ENCODE results near the gene PKP2. TPM values are rescaled to one million over a fixed set of nuclear protein-coding genes. Genes with fewer than 3 reads are reported as not detected.

PKP2 gene
- total and polyA plus RNA-seq, 2 donors (not counting 3 experiments of a cell fraction or from before 2014, with no cell fraction given), result 1.4 to 6.5 TPM

GRCh38 chr12:32809846-32810245, 86.7 kb downstream of the PKP2 start:
- no peak for FAIRE-seq
- Histone ChIP-seq H3K4me3 (replicated peaks in 1 of 3; ENCODE audit: insufficient read depth in 1 of 3, low read depth in 1 of 3, low read length in 3 of 3) (no peak overlapping the region), H4K20me1 (replicated peaks; ENCODE audit: control insufficient read depth, extremely low read depth, insufficient read depth, low read length) (no peaks in the 10 kb centered on the region), H3K4me1 (ENCODE audit: control insufficient read depth, extremely low read depth, insufficient read depth, low read length) (no peaks in the 10 kb centered on the region), H3K9ac (replicated peaks; ENCODE audit: extremely low read depth, insufficient read depth, low read length) (no peak overlapping the region), H3K27me3 (ENCODE audit: control insufficient read depth in 2 of 2, insufficient read depth in 2 of 2, low read length in 2 of 2) (no peaks in the 10 kb centered on the region), H3K79me2 (ENCODE audit: control insufficient read depth, insufficient read depth, low read length) (no peaks in the 10 kb centered on the region), H3K36me3 (ENCODE audit: control insufficient read depth in 2 of 2, extremely low read depth in 1 of 2, insufficient read depth in 2 of 2, low read length in 2 of 2) (no peaks in the 10 kb centered on the region), H3K4me2 (ENCODE audit: insufficient read depth, low read length) (no peak overlapping the region), H3K9me3 (replicated peaks; ENCODE audit: control insufficient read depth, insufficient read depth, low read length) (no peaks in the 10 kb centered on the region), H3K27ac (ENCODE audit: insufficient read depth, low read depth, low read length) (no peak overlapping the region), H2AFZ (ENCODE audit: low read depth, low read length) (no peak overlapping the region), H3K9me1 (replicated peaks; ENCODE audit: control insufficient read depth, extremely low read depth, insufficient read depth, low read length) (no peaks in the 10 kb centered on the region)
- no peak for DNase-seq (ENCODE audit: low read depth, low spot score)
- ChIA-PET CTCF (no interaction called here), POLR2A (no interaction called here)
- intact Hi-C loops (cut with micrococcal nuclease) (no loop called here), dilution Hi-C loops (cut with MboI; ENCODE audit: extremely low pct_ligation_motif_present, low sequenced_read_pairs) (no loop called here)
- no TSS peak for BruUV-seq (replicated peaks)
- TF ChIP-seq MAX (IDR thresholded peaks at IDR 0.05; ENCODE audit: insufficient read depth, insufficient read length), result no peak
- TF ChIP-seq POLR2AphosphoS5 (IDR thresholded peaks at IDR 0.05; ENCODE audit: insufficient read depth, low read depth, low read length), result no peak
- no peak for TF ChIP-seq EZH2 (IDR thresholded peaks at IDR 0.05; ENCODE audit: borderline replicate concordance, low read depth, low read length, severe bottlenecking)

GRCh38 chr12:32809196-32809595, 87.4 kb downstream of the PKP2 start:
- Histone ChIP-seq H3K27ac (ENCODE audit: insufficient read depth, low read depth, low read length) (no peak overlapping the region), H3K27me3 (ENCODE audit: control insufficient read depth in 2 of 2, insufficient read depth in 2 of 2, low read length in 2 of 2) (no peaks in the 10 kb centered on the region)
- FAIRE-seq, result no peak

More at GRCh38 chr12:32809196-32809595, 87.4 kb downstream of the PKP2 start:
- DNase-seq (ENCODE audit: low read depth, low spot score), result no peak
- intact Hi-C loops (cut with micrococcal nuclease) (no loop called here), dilution Hi-C loops (cut with MboI; ENCODE audit: extremely low pct_ligation_motif_present, low sequenced_read_pairs) (no loop called here)
- H3K9ac ChIP-seq (replicated peaks; ENCODE audit: extremely low read depth, insufficient read depth, low read length), result no peak overlapping the region
- no peaks in the 10 kb centered on the region for H3K9me1 ChIP-seq (replicated peaks; ENCODE audit: control insufficient read depth, extremely low read depth, insufficient read depth, low read length)
- H4K20me1 ChIP-seq (replicated peaks; ENCODE audit: control insufficient read depth, extremely low read depth, insufficient read depth, low read length), result no peaks in the 10 kb centered on the region
- TF ChIP-seq GATA2 (IDR thresholded peaks at IDR 0.05; ENCODE audit: insufficient read depth, insufficient read length, low read depth, low read length) (no peak), POLR2A (IDR thresholded peaks at IDR 0.05; ENCODE audit: low read depth, low read length) (no peak), JUN (IDR thresholded peaks at IDR 0.05; ENCODE audit: borderline replicate concordance, insufficient read depth, insufficient read length, low read depth) (no peak), MAX (IDR thresholded peaks at IDR 0.05; ENCODE audit: insufficient read depth, insufficient read length) (no peak), POLR2AphosphoS5 (IDR thresholded peaks at IDR 0.05; ENCODE audit: insufficient read depth, low read depth, low read length) (no peak), MYC (IDR thresholded peaks at IDR 0.05; ENCODE audit: low read depth, low read length) (no peak), FOS (IDR thresholded peaks at IDR 0.05; ENCODE audit: borderline replicate concordance, insufficient read depth, low read length) (no peak), CTCF (IDR thresholded peaks at IDR 0.05; ENCODE audit: extremely low read depth in 1 of 2, insufficient read depth in 1 of 2, low read depth in 1 of 2, low read length in 2 of 2) (no peak), EZH2 (IDR thresholded peaks at IDR 0.05; ENCODE audit: borderline replicate concordance, low read depth, low read length, severe bottlenecking) (no peak)
- no peaks in the 10 kb centered on the region for H3K36me3 ChIP-seq (ENCODE audit: control insufficient read depth in 2 of 2, extremely low read depth in 1 of 2, insufficient read depth in 2 of 2, low read length in 2 of 2)
- H3K4me3 ChIP-seq (replicated peaks in 1 of 3; ENCODE audit: insufficient read depth in 1 of 3, low read depth in 1 of 3, low read length in 3 of 3), result no peak overlapping the region
- ChIA-PET CTCF (no interaction called here), POLR2A (no interaction called here)
- H2AFZ ChIP-seq (ENCODE audit: low read depth, low read length), result no peak overlapping the region
- H3K4me1 ChIP-seq (ENCODE audit: control insufficient read depth, extremely low read depth, insufficient read depth, low read length), result no peaks in the 10 kb centered on the region
- no peak overlapping the region for H3K4me2 ChIP-seq (ENCODE audit: insufficient read depth, low read length)
- H3K9me3 ChIP-seq (replicated peaks; ENCODE audit: control insufficient read depth, insufficient read depth, low read length), result no peaks in the 10 kb centered on the region
- no peaks in the 10 kb centered on the region for H3K79me2 ChIP-seq (ENCODE audit: control insufficient read depth, insufficient read depth, low read length)
- BruUV-seq (replicated peaks), result no TSS peak
